K562 (cell line): ENCODE measurements around the gene MFSD2B. TPM values are rescaled to one million over a fixed set of nuclear protein-coding genes. Genes with fewer than 3 reads are reported as not detected.

Source experiments
- ATAC-seq: fragments of 200-7000 bp; cut with Tn5 transposase; 3 replicates; pipeline ENCODE4 v1.9.1; 2020; ENCODE audit warnings: moderate library complexity
- BruUV-seq: library from RNA; stranded (reverse); fragments of 400-500 nt; replicated peaks from 2 replicates; lab custom pipeline; 2021; lab: Mats Ljungman, UMichigan
- CTCF ChIA-PET: fragments of 300-600 bp; formaldehyde crosslinking; extraction: SDS; loops from one replicate; lab custom pipeline; 2021; ENCODE audit warnings: low intra/inter-chr PET ratio; lab: Yijun Ruan, JAX
- POLR2A ChIA-PET: fragments of 300-600, 350-650 bp; sonication (Branson Sonifier 250); formaldehyde crosslinking; extraction: SDS; loops from one replicate; lab custom pipeline; 2021; ENCODE audit warnings: antibody characterized with exemption, inconsistent platforms; lab: Yijun Ruan, JAX
- DNase-seq, 4 experiments: peaks; one replicate each; pipeline versions ENCODE4 v3.0.0 to v3.0.0-alpha.2; 2011 to 2018; ENCODE audit warnings: low spot score in 3 of 4, mixed read lengths in 3 of 4; ENCODE audit errors: extremely low read depth in 1 of 4
- FAIRE-seq: peaks from 2 replicates; lab custom pipeline; 2011; peaks lifted over from hg19 to GRCh38; lab: Jason Lieb, UNC
- H2AFZ ChIP-seq: 2 replicates; pipeline ENCODE4 v1.6.0; 2011; ENCODE audit warnings: low read depth, low read length, control low read depth, inconsistent platforms
- H3K27ac ChIP-seq: fragments of 200-600 bp; 3 replicates; pipeline ENCODE4 v1.8.0; 2011; ENCODE audit warnings: low read depth, mild to moderate bottlenecking, control low read depth, inconsistent platforms, low read length, moderate library complexity, mixed read lengths; ENCODE audit errors: extremely low read depth
- H3K27me3 ChIP-seq, 2 experiments: fragments of 300-600 bp in 1 of 2; 2 replicates in 1 of 2; 3 replicates in 1 of 2; pipeline versions ENCODE4 v1.6.0 to v1.8.0; 2011; ENCODE audit warnings: inconsistent platforms in 2 of 2, low read length in 2 of 2, mild to moderate bottlenecking in 1 of 2, mixed read lengths in 1 of 2, moderate library complexity in 1 of 2; ENCODE audit not compliant: control insufficient read depth in 2 of 2, insufficient read depth in 2 of 2
- H3K36me3 ChIP-seq: fragments of 300-600 bp; 3 replicates; pipeline ENCODE4 v1.8.0; 2011; ENCODE audit warnings: mild to moderate bottlenecking, low read length, inconsistent platforms; ENCODE audit not compliant: control insufficient read depth, insufficient read depth
- H3K4me1 ChIP-seq, 2 experiments: fragments of 200-600 bp in 1 of 2; replicated peaks in 1 of 2; 2 replicates in 1 of 2; 3 replicates in 1 of 2; pipeline versions ENCODE4 v1.5.1 to v1.8.0; 2011; ENCODE audit warnings: inconsistent platforms in 2 of 2, low read length in 2 of 2, mild to moderate bottlenecking in 1 of 2, mixed read lengths in 1 of 2, moderate library complexity in 1 of 2; ENCODE audit not compliant: control insufficient read depth in 2 of 2, insufficient read depth in 2 of 2
- H3K4me2 ChIP-seq: 2 replicates; pipeline ENCODE4 v1.6.1; 2011; ENCODE audit warnings: low read length, control low read depth, inconsistent platforms, mixed read lengths; ENCODE audit not compliant: insufficient read depth
- H3K4me3 ChIP-seq: fragments of 200-600 bp; sonication (generic), shearing (Covaris generic); 2 replicates; pipeline ENCODE4 v1.5.1; 2016; ENCODE audit warnings: control low read depth, inconsistent platforms
- H3K79me2 ChIP-seq: fragments of 200-600 bp; 3 replicates; pipeline ENCODE4 v1.8.0; 2011; ENCODE audit warnings: low read length, inconsistent platforms; ENCODE audit not compliant: control insufficient read depth, insufficient read depth
- H3K9ac ChIP-seq, 2 experiments: 2 replicates each; pipeline versions ENCODE4 v1.6.0 to v1.6.1; 2011; ENCODE audit warnings: low read depth in 2 of 2, low read length in 2 of 2, control low read depth in 1 of 2, inconsistent platforms in 1 of 2, mild to moderate bottlenecking in 1 of 2, mixed read lengths in 1 of 2; ENCODE audit not compliant: insufficient read depth in 1 of 2
- H3K9me1 ChIP-seq: one replicate; pipeline ENCODE4 v1.6.0; 2011; ENCODE audit warnings: inconsistent platforms, mild to moderate bottlenecking, low read length, moderate library complexity; ENCODE audit not compliant: control insufficient read depth, insufficient read depth
- H3K9me3 ChIP-seq: replicated peaks from 2 replicates; pipeline ENCODE4 v1.5.1; 2011; ENCODE audit warnings: low read depth, low read length, inconsistent platforms; ENCODE audit not compliant: control insufficient read depth, insufficient read depth
- H4K20me1 ChIP-seq: replicated peaks from 2 replicates; pipeline ENCODE4 v1.6.1; 2011; ENCODE audit warnings: low read length, inconsistent platforms, mixed read lengths; ENCODE audit not compliant: control insufficient read depth, insufficient read depth
- FOXK2 ChIP-seq, 2 experiments: fragments of 450-650 bp; IDR thresholded peaks in 1 of 2; conservative IDR thresholded peaks in 1 of 2; 2 replicates each; pipeline ENCODE4 v1.6.1; 2016; ENCODE audit warnings: low read depth in 2 of 2, mild to moderate bottlenecking in 1 of 2
- HOXB6 ChIP-seq: fragments of 250-450 bp; sonication (Bioruptor Pico); IDR thresholded peaks from 2 replicates; pipeline ENCODE4 v1.5.1; 2022; ENCODE audit warnings: mild to moderate bottlenecking, borderline replicate concordance
- MCM7 ChIP-seq, 2 experiments: fragments of 450-650 bp; IDR thresholded peaks; 2 replicates each; pipeline ENCODE4 v1.6.1; 2016 to 2018
- NFIC ChIP-seq: fragments of 450-650 bp; IDR thresholded peaks from 2 replicates; pipeline ENCODE4 v1.6.1; 2017; ENCODE audit warnings: mild to moderate bottlenecking, inconsistent platforms
- POLR2A ChIP-seq: fragments of 450-650 bp; conservative IDR thresholded peaks from 2 replicates; pipeline ENCODE4 v1.6.1; 2016
- PTBP1 ChIP-seq: fragments of 200-400 bp; formaldehyde crosslinking; IDR thresholded peaks from 2 replicates; pipeline ENCODE4 v1.6.1; 2017; ENCODE audit warnings: low read depth, low read length
- SPI1 ChIP-seq: IDR thresholded peaks from 2 replicates; pipeline ENCODE4 v1.6.1; 2011; ENCODE audit warnings: low read depth, low read length, control low read depth, borderline replicate concordance
- TCF7 ChIP-seq: sonication (generic); IDR thresholded peaks from 2 replicates; pipeline ENCODE4 v1.6.1; 2016; ENCODE audit warnings: antibody characterized with exemption, borderline replicate concordance
- ZBTB17 ChIP-seq: fragments of 450-650 bp; formaldehyde crosslinking; IDR thresholded peaks from 2 replicates; pipeline ENCODE4 v1.4.0; 2020; ENCODE audit warnings: mild to moderate bottlenecking
- ZBTB7A ChIP-seq: IDR thresholded peaks from 2 replicates; pipeline ENCODE4 v1.6.1; 2011; ENCODE audit warnings: low read depth, mild to moderate bottlenecking, low read length, moderate library complexity, borderline replicate concordance; ENCODE audit not compliant: control insufficient read depth
- ZKSCAN8 ChIP-seq: fragments of 200-800 bp; sonication (Bioruptor generic); IDR thresholded peaks from 2 replicates; pipeline ENCODE4 v1.6.1; 2016; ENCODE audit warnings: missing genetic modification characterization, missing compliant biosample characterization
- ZNF146 ChIP-seq: IDR thresholded peaks from one replicate; pipeline ENCODE4 v1.6.1; 2018; ENCODE audit warnings: missing compliant biosample characterization; ENCODE audit not compliant: unreplicated experiment
- ZNF184 ChIP-seq: sonication (generic); formaldehyde crosslinking; IDR thresholded peaks from 2 replicates; pipeline ENCODE4 v1.5.0; 2020; ENCODE audit warnings: missing genetic modification reagents
- ZNF324 ChIP-seq: fragments of 250-450 bp; sonication (Bioruptor Pico); IDR thresholded peaks from 2 replicates; pipeline ENCODE4 v1.4.0; 2020; ENCODE audit warnings: mild to moderate bottlenecking
- ZNF583 ChIP-seq: fragments of 250-450 bp; sonication (Bioruptor Pico); IDR thresholded peaks from 2 replicates; pipeline ENCODE4 v1.4.0; 2020
- ZZZ3 ChIP-seq: fragments of 450-650 bp; IDR thresholded peaks from 2 replicates; pipeline ENCODE4 v1.6.1; 2016; ENCODE audit warnings: antibody characterized with exemption, mild to moderate bottlenecking, moderate library complexity
- WGBS: fragments of 100-300 bp; shearing (Covaris generic); methylation state at CpG from one replicate; pipeline ENCODE4 v1.1.6; 2016; ENCODE audit warnings: low coverage, mixed read lengths; ENCODE audit not compliant: insufficient coverage; ENCODE audit errors: missing lambda C conversion rate; 5-methylcytosine and 5-hydroxymethylcytosine counted together
- in situ Hi-C: fragments of 300-500 bp; cut with MboI; formaldehyde crosslinking; loops from 4 replicates; pipeline ENCODE4 v1.15.0; 2018; ENCODE audit warnings: inconsistent platforms, mixed read lengths
- intact Hi-C: fragments of 100-400 bp; cut with micrococcal nuclease; formaldehyde crosslinking; loops from 2 replicates; pipeline ENCODE4 v1.14.2; 2022
- polyA plus RNA-seq, 8 experiments: library from polyadenylated mRNA; depleted of rRNA in 4 of 8; stranded (reverse) in 5 of 8; unstranded in 3 of 8; fragments of >200 nt; fragmentation: Nextera tagmentation in 2 of 8; fragmentation: Illumina TruSeq in 1 of 8; extraction: Ambion mirVana in 2 of 8; extraction: Trizol in 1 of 8; gene quantifications; 2 replicates each; pipeline versions ENCODE4 v1.2.1 to v1.2.3, GENCODE V29; 2011 to 2014; ENCODE audit warnings: inconsistent platforms in 1 of 8, missing spikeins in 1 of 8
- total RNA-seq, 7 experiments: library from RNA; depleted of rRNA in 6 of 7; stranded (reverse); fragments of >200 nt in 6 of 7; fragmentation: Illumina TruSeq in 2 of 7; extraction: Trizol in 2 of 7; gene quantifications; 2 replicates each; pipeline versions ENCODE4 v1.2.1 to v1.2.3, GENCODE V29; 2011 to 2021; ENCODE audit warnings: low replicate concordance in 1 of 7
- TF ChIP-seq, protein P1 (sequence below): sonication (generic); formaldehyde crosslinking; IDR thresholded peaks from 2 replicates; pipeline ENCODE4 v1.8.1; 2023; ENCODE audit warnings: mild to moderate bottlenecking, missing genetic modification reagents
- TF ChIP-seq, protein P2 (sequence below): fragments of 450-650 bp; IDR thresholded peaks from 2 replicates; pipeline ENCODE4 v1.6.1; 2017; ENCODE audit warnings: antibody characterized with exemption, mild to moderate bottlenecking

The MFSD2B gene
- total and polyA plus RNA-seq, 9 of the 15 experiments (the other 6 are each of a cell fraction or from before 2014, with no cell fraction given): 2.6 to 10.9 (median 6.8) TPM

GRCh38 chr2:24008672-24009366 lies 1.1 kb upstream of the MFSD2B start:
- ChIA-PET POLR2A (interaction anchor here (0.7 to 3.2 kb wide), 9 partner anchors 12 to 343 kb away, joined by 3 to 14 read pairs (median 3); partner anchors contain the start of gene ATAD2B), CTCF (no interaction called here)
- no peaks in the 10 kb centered on the region for H3K27me3 ChIP-seq
- in situ Hi-C loops (no loop called here), intact Hi-C loops (no loop called here)
- peaks cover 42% of the 10 kb centered on the region for H3K79me2 ChIP-seq
- peak overlapping the region; percentile 85 for H2AFZ ChIP-seq
- peak overlapping the region; percentile 99 for H3K27ac ChIP-seq
- ATAC-seq: no peak
- peaks cover 34 to 43% of the 10 kb centered on the region in 2 experiments for H3K4me1 ChIP-seq
- no peaks in the 10 kb centered on the region for H3K9me3 ChIP-seq
- peak overlapping the region; percentile 95 to 97; a peak in 3 of 4 replicates for H3K9ac ChIP-seq
- FAIRE-seq: no peak
- H3K9me1 ChIP-seq: no peaks in the 10 kb centered on the region
- no peaks in the 10 kb centered on the region for H4K20me1 ChIP-seq
- no TSS peak for BruUV-seq
- 44% methylated on average over 13 of the region's 13 CpGs for WGBS
- no peak for DNase-seq
- no peak overlapping the region for H3K4me3 ChIP-seq
- H3K36me3 ChIP-seq: peaks cover 13% of the 10 kb centered on the region; the same call in 2 of the 3 replicates
- peak overlapping the region; percentile 93 for H3K4me2 ChIP-seq
- TF ChIP-seq ZNF146 (CRISPR knock-in tag): no peak
- TF ChIP-seq HOXB6 (CRISPR knock-in tag): no peak
- TF ChIP-seq ZBTB17: no peak
- TF ChIP-seq MCM7 (IDR thresholded peaks at IDR 0.05): no peak
- TF ChIP-seq ZBTB7A: 0 out of 2 replicates have a peak, but pooled peaks have one; percentile 37
- no peak for TF ChIP-seq SPI1
- no peak for TF ChIP-seq ZNF184 (CRISPR knock-in tag)
- TF ChIP-seq POLR2A: 0 out of 2 replicates have a peak, but pooled peaks have one; percentile 6
- no peak for TF ChIP-seq ZZZ3
- peak; percentile 88 for TF ChIP-seq NFIC
- TF ChIP-seq, protein P1, sequence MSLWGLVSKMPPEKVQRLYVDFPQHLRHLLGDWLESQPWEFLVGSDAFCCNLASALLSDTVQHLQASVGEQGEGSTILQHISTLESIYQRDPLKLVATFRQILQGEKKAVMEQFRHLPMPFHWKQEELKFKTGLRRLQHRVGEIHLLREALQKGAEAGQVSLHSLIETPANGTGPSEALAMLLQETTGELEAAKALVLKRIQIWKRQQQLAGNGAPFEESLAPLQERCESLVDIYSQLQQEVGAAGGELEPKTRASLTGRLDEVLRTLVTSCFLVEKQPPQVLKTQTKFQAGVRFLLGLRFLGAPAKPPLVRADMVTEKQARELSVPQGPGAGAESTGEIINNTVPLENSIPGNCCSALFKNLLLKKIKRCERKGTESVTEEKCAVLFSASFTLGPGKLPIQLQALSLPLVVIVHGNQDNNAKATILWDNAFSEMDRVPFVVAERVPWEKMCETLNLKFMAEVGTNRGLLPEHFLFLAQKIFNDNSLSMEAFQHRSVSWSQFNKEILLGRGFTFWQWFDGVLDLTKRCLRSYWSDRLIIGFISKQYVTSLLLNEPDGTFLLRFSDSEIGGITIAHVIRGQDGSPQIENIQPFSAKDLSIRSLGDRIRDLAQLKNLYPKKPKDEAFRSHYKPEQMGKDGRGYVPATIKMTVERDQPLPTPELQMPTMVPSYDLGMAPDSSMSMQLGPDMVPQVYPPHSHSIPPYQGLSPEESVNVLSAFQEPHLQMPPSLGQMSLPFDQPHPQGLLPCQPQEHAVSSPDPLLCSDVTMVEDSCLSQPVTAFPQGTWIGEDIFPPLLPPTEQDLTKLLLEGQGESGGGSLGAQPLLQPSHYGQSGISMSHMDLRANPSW: no peak
- no peak for TF ChIP-seq FOXK2 (conservative IDR thresholded peaks at IDR 0.05 in 1 of 2, IDR thresholded peaks at IDR 0.05 in 1 of 2; ENCODE audit: low read depth in 2 of 2)
- TF ChIP-seq ZNF583 (CRISPR knock-in tag): no peak
- TF ChIP-seq PTBP1: no peak
- TF ChIP-seq TCF7: no peak
- TF ChIP-seq ZKSCAN8: no peak
- no peak for TF ChIP-seq ZNF324
- TF ChIP-seq, protein P2, sequence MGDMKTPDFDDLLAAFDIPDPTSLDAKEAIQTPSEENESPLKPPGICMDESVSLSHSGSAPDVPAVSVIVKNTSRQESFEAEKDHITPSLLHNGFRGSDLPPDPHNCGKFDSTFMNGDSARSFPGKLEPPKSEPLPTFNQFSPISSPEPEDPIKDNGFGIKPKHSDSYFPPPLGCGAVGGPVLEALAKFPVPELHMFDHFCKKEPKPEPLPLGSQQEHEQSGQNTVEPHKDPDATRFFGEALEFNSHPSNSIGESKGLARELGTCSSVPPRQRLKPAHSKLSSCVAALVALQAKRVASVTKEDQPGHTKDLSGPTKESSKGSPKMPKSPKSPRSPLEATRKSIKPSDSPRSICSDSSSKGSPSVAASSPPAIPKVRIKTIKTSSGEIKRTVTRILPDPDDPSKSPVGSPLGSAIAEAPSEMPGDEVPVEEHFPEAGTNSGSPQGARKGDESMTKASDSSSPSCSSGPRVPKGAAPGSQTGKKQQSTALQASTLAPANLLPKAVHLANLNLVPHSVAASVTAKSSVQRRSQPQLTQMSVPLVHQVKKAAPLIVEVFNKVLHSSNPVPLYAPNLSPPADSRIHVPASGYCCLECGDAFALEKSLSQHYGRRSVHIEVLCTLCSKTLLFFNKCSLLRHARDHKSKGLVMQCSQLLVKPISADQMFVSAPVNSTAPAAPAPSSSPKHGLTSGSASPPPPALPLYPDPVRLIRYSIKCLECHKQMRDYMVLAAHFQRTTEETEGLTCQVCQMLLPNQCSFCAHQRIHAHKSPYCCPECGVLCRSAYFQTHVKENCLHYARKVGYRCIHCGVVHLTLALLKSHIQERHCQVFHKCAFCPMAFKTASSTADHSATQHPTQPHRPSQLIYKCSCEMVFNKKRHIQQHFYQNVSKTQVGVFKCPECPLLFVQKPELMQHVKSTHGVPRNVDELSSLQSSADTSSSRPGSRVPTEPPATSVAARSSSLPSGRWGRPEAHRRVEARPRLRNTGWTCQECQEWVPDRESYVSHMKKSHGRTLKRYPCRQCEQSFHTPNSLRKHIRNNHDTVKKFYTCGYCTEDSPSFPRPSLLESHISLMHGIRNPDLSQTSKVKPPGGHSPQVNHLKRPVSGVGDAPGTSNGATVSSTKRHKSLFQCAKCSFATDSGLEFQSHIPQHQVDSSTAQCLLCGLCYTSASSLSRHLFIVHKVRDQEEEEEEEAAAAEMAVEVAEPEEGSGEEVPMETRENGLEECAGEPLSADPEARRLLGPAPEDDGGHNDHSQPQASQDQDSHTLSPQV: no peak
